ENCODE results near the gene ITPK1. TPM values are rescaled to one million over a fixed set of nuclear protein-coding genes. Genes with fewer than 3 reads are reported as not detected.

Gene ITPK1
- total RNA-seq, 1 experiment from 2014 or later, result 133 TPM

DNA sequence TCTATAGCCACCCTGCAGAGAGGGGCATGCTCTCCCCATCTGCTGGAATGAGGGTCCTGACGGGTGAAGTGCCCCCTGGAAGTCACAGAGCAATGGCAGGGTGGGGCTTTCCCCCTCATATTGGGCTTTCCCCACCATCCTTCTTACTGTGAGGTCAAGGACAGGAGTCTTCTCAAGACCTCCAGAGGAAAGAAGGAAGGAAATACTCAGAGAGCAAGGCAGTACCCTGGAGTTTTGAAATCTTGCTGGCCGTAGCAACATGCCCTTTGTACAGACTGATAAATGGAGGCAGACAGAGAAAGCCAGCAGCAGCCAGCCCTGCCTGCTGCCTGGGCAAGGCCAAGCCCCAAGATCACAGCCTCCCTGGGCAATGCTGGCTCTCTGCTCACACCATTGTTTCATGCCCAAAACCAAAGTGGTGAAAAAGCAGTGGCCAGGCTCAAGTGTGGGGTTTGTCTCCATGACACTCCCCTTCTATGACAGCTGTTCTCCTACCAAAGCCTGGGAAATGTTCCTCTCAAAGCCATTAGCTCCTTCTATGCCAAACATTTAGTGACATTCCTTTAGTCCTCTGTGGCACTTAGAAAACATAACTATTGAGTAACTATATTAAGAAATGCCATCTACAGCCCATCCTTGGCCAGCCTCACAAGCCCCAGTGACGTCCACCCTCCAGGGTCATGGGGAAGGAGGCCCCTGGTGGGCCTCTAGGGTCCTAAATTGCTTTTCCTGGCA, 13.2 kb upstream of the ITPK1 start:
- ChIA-PET POLR2A (interaction anchor here (10.6 kb wide), 1 partner anchor 14 kb away, joined by 117 read pairs; the partner anchor contains the start of gene ITPK1), CTCF (interaction anchor here (19.4 kb wide), 1 partner anchor 14 kb away, joined by 336 read pairs; the partner anchor contains the start of gene ITPK1)
- no peaks in the 10 kb centered on the region for H3K9me3 Mint-ChIP-seq (ENCODE audit: unreplicated experiment)
- intact Hi-C loops (cut with micrococcal nuclease), result no loop called here
- DNase-seq (ENCODE audit: unreplicated experiment), result no peak
- TF ChIP-seq, protein P1, sequence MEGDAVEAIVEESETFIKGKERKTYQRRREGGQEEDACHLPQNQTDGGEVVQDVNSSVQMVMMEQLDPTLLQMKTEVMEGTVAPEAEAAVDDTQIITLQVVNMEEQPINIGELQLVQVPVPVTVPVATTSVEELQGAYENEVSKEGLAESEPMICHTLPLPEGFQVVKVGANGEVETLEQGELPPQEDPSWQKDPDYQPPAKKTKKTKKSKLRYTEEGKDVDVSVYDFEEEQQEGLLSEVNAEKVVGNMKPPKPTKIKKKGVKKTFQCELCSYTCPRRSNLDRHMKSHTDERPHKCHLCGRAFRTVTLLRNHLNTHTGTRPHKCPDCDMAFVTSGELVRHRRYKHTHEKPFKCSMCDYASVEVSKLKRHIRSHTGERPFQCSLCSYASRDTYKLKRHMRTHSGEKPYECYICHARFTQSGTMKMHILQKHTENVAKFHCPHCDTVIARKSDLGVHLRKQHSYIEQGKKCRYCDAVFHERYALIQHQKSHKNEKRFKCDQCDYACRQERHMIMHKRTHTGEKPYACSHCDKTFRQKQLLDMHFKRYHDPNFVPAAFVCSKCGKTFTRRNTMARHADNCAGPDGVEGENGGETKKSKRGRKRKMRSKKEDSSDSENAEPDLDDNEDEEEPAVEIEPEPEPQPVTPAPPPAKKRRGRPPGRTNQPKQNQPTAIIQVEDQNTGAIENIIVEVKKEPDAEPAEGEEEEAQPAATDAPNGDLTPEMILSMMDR (IDR thresholded peaks at IDR 0.05; ENCODE audit: unreplicated experiment), result no peak
- peaks cover 5% of the 10 kb centered on the region for H3K36me3 Mint-ChIP-seq (ENCODE audit: insufficient read depth, unreplicated experiment)
- no peaks in the 10 kb centered on the region for H3K27me3 Mint-ChIP-seq (ENCODE audit: insufficient read depth, unreplicated experiment)
- H3K4me3 Mint-ChIP-seq (ENCODE audit: unreplicated experiment), result no peak overlapping the region
- BruUV-seq (replicated peaks), result no TSS peak
- peaks cover 6% of the 10 kb centered on the region for H3K4me1 Mint-ChIP-seq (ENCODE audit: insufficient read depth, unreplicated experiment)
- H3K27ac Mint-ChIP-seq (ENCODE audit: low read depth, unreplicated experiment), result peak overlapping the region; percentile 13

- no TSS peak for BruUV-seq (replicated peaks)
- Mint-ChIP-seq H3K4me3 (ENCODE audit: unreplicated experiment) (no peak overlapping the region), H3K27me3 (ENCODE audit: insufficient read depth, unreplicated experiment) (no peaks in the 10 kb centered on the region), H3K27ac (ENCODE audit: low read depth, unreplicated experiment) (no peak overlapping the region), H3K9me3 (ENCODE audit: unreplicated experiment) (no peaks in the 10 kb centered on the region), H3K4me1 (ENCODE audit: insufficient read depth, unreplicated experiment) (peaks cover 10% of the 10 kb centered on the region), H3K36me3 (ENCODE audit: insufficient read depth, unreplicated experiment) (no peaks in the 10 kb centered on the region)
- intact Hi-C loops (cut with micrococcal nuclease), result no loop called here
- no peak for DNase-seq (ENCODE audit: unreplicated experiment)
- ChIA-PET CTCF (interaction anchor here (0.5 to 1.3 kb wide), 4 partner anchors 10 to 484 kb away, joined by 3 to 4 read pairs (median 4); no protein-coding TSS in a partner anchor), POLR2A (no interaction called here)
- TF ChIP-seq, protein P1 (IDR thresholded peaks at IDR 0.05; ENCODE audit: unreplicated experiment), result no peak
These were observed 10.4 kb upstream of the ITPK1 start for GRCh38 chr14:93126111-93126510.

DNA sequence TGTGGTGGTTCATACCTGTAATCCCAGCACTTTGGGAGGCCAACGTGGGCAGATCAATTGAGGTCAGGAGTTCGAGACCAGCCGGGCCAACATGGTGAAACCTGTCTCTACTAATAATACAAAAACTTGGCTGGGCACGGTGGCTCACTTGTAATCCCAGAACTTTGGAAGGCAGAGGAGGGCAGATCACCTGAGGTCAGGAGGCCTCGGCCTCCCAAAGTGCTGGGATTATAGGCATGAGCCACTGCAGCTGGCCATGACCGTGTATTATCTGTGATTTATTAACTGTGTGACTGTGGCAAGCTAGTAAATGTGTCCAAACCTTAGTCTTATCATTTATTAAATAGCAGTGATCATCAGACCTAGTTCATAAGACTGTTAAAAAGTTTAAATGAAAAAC, 7.1 kb upstream of the ITPK1 start:
- DNase-seq (ENCODE audit: unreplicated experiment), result no peak
- Mint-ChIP-seq H3K36me3 (ENCODE audit: insufficient read depth, unreplicated experiment) (peaks cover 6% of the 10 kb centered on the region), H3K4me1 (ENCODE audit: insufficient read depth, unreplicated experiment) (peaks cover 7% of the 10 kb centered on the region), H3K4me3 (ENCODE audit: unreplicated experiment) (no peak overlapping the region), H3K9me3 (ENCODE audit: unreplicated experiment) (no peaks in the 10 kb centered on the region), H3K27ac (ENCODE audit: low read depth, unreplicated experiment) (no peak overlapping the region), H3K27me3 (ENCODE audit: insufficient read depth, unreplicated experiment) (no peaks in the 10 kb centered on the region)
- TF ChIP-seq, protein P1 (IDR thresholded peaks at IDR 0.05; ENCODE audit: unreplicated experiment), result no peak
- ChIA-PET CTCF (interaction anchor here (1.1 to 2.0 kb wide), 2 partner anchors 9 kb away, joined by 4 to 5 read pairs; no protein-coding TSS in a partner anchor), POLR2A (no interaction called here)
- intact Hi-C loops (cut with micrococcal nuclease), result no loop called here
- BruUV-seq (replicated peaks), result no TSS peak

- Mint-ChIP-seq H3K4me3 (ENCODE audit: unreplicated experiment) (no peak overlapping the region), H3K27me3 (ENCODE audit: insufficient read depth, unreplicated experiment) (no peaks in the 10 kb centered on the region), H3K36me3 (ENCODE audit: insufficient read depth, unreplicated experiment) (peaks cover 6% of the 10 kb centered on the region), H3K27ac (ENCODE audit: low read depth, unreplicated experiment) (no peak overlapping the region), H3K9me3 (ENCODE audit: unreplicated experiment) (no peaks in the 10 kb centered on the region), H3K4me1 (ENCODE audit: insufficient read depth, unreplicated experiment) (peaks cover 11% of the 10 kb centered on the region)
- ChIA-PET POLR2A (interaction anchor here (1.2 kb wide), 1 partner anchor 9 kb away, joined by 3 read pairs; no protein-coding TSS in a partner anchor), CTCF (interaction anchor here (1.1 to 13.0 kb wide), 2 partner anchors 16 to 55 kb away, joined by 3 to 336 read pairs; no protein-coding TSS in a partner anchor)
- TF ChIP-seq, protein P1 (IDR thresholded peaks at IDR 0.05; ENCODE audit: unreplicated experiment), result no peak
- intact Hi-C loops (cut with micrococcal nuclease), result no loop called here
- no peak for DNase-seq (ENCODE audit: unreplicated experiment)
- BruUV-seq (replicated peaks), result no TSS peak
These were observed 5.5 kb upstream of the ITPK1 start for GRCh38 chr14:93121030-93121834.

Measured in MCF 10A (cell line).